CD4-positive, alpha-beta T cell treated with Interleukin-6 for 4 hours (primary cell): ENCODE results near the gene DRC1.

ENCODE experiments used
- DNase-seq: peaks from one replicate; pipeline ENCODE4 v3.0.0-alpha.2; 2020; ENCODE audit warnings: mixed read lengths

Gene DRC1

DNA sequence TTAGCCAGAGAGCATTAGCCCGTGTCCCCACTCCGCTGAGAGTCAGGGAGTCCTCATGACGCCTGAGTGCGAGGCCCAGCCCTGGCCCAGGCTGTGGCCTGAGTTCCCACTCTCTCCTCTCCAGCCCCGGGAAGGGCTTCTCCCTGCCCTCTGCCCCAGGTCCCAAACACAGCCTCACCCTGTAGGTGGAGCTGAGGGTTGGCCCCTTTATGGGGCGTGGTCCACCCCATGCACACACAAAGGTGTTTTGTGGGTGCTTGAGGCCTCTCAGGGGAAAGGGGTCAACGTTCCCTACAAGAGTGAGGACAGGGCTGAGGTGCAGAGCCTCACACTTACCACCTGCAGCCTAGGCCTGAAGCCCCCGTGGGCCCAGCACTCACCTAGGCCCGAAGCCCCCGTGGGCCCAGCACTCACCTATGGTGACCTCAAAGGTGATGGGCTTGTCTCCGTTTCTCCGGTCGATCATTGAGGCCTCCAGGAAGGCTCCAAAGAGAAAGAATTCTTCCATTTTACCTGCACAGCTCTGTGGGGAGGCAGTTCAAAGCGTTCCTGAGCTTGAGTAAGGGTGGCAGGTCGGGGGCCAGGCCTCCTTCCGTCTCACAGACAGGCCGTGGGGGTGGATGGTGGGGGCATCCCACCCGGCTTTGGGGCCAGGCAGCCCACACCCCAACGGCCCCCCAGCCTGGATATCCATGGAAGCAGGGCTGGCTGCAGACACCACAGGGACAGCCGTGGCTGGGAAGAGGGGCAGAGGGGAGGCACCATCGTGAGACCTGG lies 78.3 kb downstream of the DRC1 start:
- no peak for DNase-seq

DNA sequence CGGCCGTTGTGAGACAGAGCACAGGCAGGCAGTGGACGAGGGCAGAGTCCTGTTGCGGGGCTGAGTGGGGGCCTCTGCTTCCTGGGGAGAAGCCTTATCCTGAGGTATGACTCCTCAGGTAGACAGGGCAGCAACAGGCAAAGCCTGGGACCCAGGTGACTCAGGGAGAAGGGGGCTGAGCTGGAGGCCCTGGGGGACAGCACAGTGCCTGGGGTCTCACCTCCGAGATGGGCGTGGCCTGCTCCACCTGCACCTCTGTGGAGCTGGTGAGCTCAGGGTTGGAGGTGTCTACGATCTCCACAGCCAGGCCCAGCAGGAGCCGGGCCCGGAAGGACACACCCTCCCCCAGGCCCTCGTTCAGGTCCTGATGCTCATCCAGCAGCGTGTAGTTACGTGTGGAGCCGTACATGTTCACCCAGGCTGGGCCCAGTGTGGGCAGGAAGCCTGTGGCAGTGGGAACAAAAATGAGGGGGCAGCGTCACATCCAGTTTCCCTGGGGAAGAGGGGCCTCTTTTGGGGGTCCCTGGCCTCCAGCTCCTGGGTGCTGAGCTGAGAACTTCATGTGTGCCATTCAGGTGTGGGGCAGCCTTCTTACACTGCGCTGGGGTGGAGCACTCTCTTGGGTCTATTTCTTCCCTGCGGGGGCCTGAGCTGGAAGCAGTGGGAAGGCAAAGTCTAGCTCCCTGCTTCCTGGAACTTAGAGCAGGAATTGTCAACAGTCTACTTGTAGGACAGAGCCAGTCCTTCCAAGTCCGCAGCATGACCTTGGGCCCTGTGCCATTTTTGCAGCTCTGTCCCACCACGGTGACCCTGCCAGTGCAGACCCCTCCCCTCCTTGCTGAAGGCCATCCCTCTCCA lies 79.1 kb downstream of the DRC1 start:
- DNase-seq, result no peak

DNA sequence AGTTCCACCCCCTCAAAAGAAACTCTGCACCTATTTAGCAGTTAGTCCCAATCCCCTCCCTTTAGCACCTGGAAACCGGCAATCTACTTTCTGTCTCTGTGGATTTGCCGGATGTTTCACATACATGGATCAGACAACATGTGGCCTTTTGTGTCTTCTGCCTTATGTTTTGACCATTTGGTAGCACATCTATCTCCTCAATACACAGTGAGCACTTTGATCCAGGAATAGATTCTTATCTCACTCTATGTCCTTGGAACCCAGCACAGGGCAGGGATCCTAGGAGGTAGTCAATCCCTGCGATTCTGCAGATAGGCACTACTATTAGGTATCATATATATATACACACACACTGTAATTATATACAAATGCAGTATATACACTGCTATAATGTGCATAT lies 80.0 kb downstream of the DRC1 start:
- no peak for DNase-seq

DNA sequence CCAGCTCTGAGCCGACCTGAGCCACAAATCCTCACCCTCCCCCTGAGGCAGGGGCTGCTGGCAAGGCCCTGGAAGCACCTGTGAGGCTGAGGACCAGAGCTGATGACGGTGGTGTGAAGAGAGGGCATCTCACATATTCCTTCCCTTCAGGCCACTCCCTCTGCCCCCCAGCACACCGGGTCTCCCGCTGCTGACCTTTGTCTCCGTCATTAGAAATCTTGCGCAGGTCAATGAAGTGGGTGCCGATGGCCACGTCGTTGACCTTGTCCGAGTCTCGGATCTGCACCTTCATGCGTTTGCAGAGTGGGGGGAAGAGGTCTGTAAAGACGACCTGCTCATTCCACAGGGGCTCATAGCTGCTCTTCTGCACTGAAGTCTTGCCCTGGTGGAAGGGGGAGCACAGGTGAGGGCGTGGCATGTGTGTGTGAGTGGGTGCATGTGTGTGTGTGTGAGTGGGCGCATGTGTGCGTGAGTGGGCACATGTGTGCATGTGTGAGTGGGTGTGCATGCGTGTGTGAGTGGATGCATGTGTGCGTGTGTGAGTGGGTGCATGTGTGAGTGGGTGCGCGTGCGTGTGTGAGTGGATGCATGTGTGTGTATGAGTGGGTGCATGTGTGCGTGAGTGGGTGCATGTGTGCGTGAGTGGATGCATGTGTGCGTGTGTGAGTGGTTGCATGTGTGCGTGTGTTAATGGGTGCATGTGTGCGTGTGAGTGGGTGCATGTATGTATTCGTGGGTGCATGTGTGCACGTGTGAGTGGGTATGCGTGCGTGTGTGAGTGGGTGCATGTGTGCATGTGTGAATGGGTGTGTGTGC lies 80.7 kb downstream of the DRC1 start:
- no peak for DNase-seq

DNA sequence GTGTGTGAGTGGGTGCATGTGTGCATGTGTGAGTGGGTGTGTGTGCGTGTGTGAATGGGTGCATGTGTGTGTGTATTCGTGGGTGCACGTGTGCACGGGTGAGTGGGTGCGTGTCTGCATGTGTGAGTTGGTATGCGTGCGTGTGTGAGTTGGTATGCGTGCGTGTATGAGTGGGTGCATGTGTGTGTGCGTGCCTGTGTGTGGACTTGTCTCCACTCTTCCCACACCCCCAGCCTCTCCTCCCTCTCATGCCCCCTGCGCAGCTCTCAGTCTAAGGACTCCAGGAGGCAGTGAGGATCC lies 81.3 kb downstream of the DRC1 start:
- DNase-seq, result no peak

DNA sequence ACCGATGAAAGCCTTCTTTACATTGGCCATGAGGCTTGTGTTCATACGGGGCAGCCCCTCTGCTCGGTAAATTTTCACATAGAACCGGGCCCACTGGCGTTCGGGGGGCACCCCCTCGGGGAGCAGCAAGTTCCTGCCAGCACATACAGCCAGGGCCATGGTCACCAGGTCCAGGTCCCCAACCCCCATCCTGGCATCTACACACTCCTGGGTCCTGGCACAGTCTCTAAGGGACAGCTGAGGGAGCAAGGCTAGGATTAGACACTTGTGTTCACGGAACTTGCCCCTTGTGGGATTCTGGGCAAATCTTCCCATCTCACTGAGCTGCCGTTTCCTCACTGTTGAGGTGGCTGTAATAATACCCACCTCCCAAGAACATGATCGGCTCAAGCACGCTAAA lies 81.8 kb downstream of the DRC1 start:
- no peak for DNase-seq

DNA sequence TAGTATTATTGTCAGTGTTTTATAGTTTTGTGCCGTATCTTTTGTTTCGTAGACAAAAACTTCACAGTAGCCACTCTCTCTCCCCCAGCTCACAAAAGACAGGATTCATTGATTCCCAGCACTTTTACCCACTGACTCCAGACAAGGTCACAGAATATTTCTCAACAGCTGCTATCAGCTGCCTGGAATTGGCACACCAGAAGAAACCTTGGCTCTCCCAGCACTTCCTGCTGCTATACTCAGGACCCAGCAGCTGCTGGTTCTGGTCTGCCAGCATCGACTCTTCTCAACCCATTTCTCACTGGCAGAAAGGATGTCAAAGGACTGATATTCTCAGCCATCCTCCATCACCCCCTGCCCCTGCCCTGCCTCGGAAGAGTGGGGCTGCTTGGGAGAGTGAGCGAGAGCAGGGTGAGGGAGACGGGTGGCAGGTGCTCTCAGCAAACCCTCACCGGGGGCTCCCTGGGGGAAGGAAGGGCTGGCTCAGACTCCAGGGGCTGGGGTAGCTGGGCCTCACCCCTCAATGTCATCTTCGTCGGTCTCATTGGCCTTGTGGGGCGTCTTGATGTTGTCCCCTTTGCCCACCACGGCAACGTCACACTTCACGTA lies 82.3 kb downstream of the DRC1 start:
- DNase-seq, result no peak

DNA sequence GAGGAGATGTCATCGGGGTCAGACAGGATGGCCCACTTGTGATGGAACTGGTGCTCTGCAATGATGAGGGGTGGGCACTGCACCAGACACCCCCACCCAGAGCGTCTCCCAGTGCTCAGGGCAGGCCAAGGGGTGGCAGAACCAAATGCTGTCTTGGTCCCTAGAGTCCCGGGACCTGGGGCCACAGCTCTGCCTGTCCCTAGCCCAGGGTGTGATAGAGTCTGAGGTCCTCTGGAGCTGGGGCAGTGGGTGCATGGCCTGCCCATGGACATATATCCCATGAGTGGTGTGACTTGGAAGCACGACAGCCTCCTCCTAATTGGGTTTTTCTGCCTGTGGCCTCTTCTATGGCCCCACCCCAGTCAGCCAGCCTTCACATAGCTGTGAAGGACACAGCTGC lies 82.9 kb downstream of the DRC1 start:
- no peak for DNase-seq

DNA sequence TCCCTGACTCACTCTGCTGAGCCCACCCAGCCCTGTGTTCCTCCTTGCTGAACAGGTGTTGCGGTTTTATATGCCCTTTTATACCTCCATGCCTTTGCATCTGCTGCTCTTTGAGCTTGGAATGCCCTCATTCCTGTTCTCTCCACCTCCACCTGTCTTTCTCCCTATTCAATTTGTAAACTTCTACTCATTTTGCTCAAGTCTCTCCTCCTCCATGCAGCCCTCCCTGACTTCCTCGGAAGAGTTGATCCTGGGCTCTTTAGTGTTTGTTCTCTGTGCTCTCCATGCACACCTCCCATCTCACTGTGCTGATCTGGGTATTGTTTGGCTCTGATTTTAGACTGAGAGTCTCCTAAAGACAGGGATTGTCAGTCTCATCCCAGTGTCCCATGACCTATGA lies 83.4 kb downstream of the DRC1 start:
- DNase-seq, result no peak

DNA sequence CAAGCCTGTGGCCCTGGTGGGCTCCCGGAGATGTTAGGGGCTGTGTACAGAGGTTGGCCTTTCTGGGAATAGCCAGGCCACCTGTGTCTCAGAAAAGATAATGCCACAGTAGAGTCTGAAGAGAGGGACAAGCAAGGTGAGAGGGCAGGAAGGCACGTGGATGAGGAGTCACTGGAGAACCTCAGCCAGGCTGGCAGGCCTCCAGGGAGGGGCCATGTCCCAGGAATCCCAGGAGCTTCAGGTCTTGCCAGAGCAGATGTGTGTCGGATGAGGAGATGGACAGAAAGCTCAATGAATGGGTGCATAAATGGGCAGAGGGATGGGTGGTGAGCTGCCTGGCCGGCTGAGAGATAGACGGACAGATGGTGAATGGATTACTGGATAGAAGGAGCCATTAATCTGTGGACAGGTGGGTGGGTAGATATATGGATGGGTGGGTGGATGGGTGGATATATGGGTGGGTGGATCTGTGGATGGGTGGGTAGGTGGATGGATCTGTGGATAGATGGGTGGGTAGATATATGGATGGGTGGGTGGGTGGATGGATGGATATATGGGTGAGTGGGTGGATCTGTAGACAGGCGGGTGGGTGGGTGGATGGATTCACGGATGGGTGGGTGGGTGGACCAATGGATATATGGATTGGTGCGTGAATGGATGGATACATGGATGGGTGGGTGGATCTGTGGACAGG lies 84.2 kb downstream of the DRC1 start:
- DNase-seq, result no peak

DNA sequence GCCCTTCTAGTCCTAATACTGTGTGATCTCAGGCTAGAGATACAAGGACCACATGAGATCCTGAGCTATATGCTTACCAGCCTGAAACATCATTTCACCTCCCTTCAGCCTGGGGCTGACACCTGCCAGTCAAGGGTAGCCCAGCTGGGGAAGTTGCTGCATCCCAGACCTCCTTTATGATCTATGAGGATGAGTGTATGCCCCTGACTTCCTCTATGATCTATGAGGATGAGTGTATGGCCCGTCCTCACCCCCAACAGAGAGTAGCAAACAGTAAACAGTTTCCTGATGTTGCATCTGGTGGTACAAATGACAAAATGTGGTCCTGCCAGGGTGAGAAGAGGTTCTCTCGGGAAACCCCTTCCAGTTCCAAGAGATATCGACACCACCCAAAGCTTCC lies 85.1 kb downstream of the DRC1 start:
- no peak for DNase-seq

DNA sequence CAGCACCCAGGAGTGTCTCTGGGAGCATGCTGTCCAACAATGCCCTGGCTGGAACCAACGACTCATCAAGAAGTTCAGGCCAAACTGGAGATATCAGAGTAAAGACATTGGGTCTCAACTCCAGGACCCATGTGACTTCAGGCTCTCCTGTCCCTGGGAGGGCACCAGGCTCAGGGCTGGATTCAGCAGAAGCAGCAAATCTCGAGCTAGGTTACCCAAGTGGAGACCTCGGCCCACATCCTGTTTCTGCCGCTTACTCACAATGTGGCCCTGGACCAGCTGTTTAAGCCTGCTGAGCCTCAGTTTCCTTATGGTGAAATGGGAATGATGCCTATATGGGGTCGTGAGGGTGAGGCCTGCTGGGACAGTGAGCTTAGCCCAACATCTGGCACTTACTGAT lies 85.5 kb downstream of the DRC1 start:
- DNase-seq, result no peak

DNA sequence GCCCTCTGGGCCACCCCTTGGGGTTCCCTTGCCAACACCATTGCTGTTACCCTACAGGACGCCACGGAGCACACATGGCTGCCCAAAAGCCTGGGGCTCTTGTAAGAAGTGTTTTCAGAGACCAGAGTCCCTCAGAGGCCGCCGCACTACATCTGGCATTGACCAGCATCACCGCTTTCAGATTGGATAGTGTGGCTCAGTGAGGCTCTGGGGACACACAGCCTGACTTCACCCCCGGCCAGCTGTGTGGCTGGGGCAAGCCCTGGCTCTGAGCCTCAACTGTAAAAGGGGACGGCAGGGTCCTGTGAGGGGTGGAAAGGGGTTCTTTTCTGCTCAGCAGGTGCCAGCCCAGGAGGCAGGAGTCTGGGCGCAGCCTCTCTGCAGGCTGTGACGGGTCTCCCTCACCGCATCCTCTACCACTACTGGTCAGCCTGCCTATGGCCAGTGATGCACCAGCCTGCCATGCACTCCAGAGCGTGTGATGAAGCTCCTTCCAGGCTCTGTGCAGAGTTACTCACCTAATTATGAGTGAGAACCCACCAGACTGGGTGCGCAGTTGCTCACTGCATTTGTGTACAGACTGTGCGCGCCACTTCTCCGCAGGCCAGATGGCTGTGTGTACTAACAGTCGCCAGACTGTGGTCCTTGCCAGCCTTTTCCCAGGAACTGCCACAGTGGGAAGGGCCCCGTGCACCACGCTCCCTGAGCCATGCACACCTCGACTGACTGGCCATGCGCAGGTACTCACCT lies 86.9 kb downstream of the DRC1 start:
- DNase-seq, result no peak

DNA sequence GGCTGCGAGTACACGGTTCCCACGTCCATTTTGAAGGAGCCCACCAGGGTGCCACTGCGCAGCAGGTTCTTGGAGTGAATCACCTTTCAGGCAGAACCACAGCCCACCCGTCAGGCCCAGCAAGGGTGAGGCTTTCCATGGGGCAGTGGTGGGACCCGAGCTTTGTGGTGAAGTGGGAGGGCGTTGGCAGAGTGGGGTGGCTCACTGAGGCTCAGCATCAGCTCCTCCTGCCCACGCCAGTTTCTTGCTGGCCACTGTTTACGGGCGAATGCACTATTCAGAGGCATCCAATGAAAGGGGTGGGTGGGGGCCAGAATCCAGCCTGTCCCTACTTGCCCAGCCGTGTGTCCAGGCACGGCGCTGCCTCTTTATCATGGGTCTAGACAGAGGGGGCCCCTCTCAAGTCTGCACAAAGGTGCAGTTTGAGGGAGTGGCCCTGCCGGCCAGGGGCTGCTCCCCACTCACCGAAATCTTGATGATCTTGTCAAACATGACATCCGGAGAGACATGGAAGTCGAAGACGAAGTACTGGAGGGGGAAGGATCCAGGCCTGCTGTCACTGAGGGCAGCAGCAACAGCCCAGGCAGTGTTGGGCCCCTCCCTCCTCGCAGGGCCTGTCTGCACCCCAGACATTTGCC lies 87.6 kb downstream of the DRC1 start:
- no peak for DNase-seq

DNA sequence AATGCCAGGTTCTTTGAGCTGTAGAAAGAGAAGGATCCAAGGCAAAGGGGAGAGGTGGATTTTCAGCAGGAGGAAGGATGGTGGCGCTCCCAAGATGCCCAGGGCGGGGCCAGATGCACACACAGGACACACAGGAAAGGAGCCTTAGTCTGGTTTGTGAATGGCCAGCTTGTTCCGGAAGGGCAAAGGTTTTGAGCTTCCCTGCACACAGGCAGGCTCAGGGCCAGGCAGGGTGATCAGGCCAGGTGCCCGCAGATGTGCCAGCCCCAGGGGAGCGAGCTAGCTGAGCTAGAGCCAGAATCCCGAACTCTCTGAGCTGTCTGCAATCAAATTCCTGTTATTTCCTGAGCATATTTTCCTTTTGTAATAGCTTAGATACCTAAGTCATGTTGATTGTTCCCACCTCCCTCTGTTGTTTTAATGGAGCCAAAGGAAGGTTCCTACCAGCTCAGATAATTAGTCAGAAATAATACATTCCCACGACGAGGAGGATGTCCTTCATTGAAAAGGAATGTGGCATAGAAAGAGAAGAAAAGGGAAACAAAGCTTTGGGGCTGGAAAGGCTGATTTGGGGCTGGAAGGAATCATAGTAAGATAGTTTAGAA lies 89.9 kb downstream of the DRC1 start:
- DNase-seq, result no peak

DNA sequence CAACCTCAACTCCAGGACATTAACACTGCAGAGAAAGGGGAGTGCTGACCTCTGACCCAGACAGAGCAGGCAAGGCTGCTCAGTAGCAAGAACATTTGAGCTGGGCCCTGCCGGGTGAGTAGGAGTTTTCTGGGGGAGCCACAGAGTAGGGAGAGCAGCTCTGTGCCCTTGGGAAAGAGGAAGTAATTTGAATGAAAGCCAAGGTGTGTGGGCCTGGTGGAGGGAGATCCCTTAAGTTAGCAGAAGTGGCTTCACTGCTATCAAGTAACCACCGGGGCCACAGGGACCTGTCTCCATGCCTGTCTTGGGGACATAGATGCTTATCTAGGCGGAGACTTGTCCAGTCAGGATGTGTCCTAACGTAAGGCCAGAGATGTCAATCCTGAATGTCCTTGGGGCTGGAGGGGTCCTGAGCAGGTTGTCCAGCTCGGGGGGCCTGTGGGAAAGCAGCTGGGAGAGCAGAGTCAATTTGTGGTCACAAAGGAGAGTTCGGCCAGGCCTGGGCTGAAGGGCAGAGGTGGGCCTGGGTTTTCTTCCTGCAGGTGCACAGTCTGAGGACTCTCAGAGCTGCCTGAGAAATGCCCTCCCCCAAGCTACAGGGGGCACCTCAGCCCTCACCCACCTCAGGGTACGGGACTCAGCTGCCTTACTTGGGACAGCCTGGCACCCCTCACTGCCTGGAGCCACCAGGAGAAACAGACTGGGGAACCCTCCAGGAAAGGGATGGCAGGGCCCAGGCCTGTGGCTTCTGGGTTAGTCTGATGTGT lies 91.2 kb downstream of the DRC1 start:
- DNase-seq, result no peak

DNA sequence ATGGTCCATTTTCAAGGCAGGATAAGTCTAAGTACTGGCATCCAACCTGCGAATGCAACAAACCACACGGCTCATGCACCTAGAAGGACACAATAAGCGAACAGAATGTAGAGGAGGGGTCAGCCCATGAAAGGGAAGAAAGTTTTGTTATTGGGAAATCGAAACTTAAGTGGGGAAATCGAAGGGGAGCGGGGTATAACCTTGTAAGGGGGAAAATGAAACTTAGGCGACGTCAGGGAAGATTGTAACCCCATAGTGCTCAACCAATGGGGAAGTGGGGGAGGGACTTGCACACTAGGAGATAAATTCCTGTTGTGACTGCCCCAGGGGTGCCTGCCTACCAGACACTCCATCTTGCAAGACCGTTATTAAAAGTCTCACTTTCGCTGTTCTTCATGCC lies 91.8 kb downstream of the DRC1 start:
- no peak for DNase-seq

DNA sequence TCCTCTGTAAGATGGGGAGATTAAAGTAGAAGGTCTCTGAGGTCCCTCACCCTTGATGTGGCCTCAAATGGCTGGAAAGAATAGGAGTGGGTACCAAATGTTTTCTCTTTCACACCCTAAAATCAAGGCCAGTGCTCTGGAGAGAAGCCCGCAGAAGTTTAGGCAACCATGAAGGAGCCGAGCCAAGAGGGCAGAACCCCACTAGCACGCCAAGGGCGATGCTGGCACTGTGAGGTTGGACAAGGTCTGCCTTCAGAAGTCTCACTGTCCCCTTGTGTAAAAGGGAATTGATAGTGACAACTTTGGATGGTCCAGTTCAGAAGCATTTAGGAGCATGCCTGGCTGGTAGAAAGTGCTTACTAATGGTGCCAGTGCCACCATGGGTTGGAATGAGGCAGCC lies 92.5 kb downstream of the DRC1 start:
- DNase-seq, result no peak

DNA sequence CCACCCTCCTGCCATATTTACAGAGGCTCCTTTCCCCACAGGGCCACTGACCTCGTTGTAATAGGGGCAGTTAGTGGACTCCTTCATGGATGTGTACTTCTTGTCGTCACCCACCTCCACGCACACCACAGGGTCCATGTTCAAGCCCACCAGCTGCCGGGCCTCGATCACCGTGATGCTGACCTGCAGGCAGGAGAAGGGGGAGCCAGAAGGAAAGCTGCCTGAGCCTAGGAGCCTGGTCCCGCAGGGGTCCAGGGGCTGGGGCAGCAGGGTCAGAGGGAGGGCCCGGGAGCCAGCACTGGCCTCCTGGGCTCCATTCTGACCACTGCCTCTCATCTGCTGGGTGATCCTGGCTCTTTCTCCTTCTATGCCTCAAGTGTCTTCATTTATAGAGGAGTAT lies 93.2 kb downstream of the DRC1 start:
- DNase-seq, result no peak

DNA sequence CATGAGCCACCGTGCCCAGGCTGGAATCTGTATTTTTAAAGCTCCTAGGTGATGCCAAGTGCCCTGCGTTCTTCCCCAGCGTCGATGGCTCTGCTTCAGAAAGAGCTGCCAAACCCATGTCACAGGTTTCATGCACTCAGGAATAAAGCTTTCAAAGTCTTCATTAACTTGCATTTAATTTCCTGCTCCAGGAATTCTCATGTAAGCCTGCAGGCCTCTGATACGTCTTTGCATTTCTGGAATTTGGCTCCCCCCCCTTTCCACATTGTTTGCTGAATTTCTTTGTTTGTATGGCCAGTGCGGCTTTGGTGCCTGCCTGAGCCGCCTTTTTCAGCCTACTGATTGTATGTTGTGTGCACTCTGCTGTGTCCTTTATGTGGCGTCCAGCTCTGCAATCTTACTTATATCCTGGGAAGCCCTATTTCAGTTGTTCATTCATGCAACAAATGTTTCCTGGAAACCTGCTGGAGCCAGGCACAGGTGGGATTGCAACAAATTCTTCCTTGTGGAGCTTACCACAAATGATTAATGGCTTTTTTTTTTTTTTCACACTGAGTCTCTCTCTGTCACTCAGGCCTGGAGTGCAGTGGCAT lies 94.1 kb downstream of the DRC1 start:
- DNase-seq, result no peak
